OCI-LY7 (cell line): Measurements from ENCODE around the gene THAP4. TPM values are rescaled to one million over a fixed set of nuclear protein-coding genes. Genes with fewer than 3 reads are reported as not detected.

Experiments
- BruUV-seq: library from RNA; stranded (reverse); fragments of 400-500 nt; replicated peaks from 2 replicates; lab custom pipeline; 2021; lab: Mats Ljungman, UMichigan
- CTCF ChIA-PET: fragments of 300-600 bp; sonication (Branson Sonifier 250); formaldehyde crosslinking; loops from one replicate; lab custom pipeline; 2022; ENCODE audit warnings: antibody characterized with exemption; ENCODE audit not compliant: unreplicated experiment; lab: Charles Lee
- POLR2A ChIA-PET: fragments of 300-600 bp; sonication (Branson Sonifier 250); formaldehyde crosslinking; loops from one replicate; lab custom pipeline; 2022; ENCODE audit warnings: antibody characterized with exemption; lab: Charles Lee
- DNase-seq: peaks from one replicate; pipeline ENCODE4 v3.0.0-alpha.2; 2015; ENCODE audit warnings: low spot score
- H2AFZ ChIP-seq: fragments of 200-600 bp; sonication (generic), shearing (Covaris generic); 2 replicates; pipeline ENCODE4 v1.6.1; 2014; ENCODE audit warnings: mild to moderate bottlenecking, antibody characterized with exemption, low read length, moderate library complexity
- H3K27ac ChIP-seq: fragments of 200-600 bp; sonication (generic); 2 replicates; pipeline ENCODE4 v1.5.1; 2014; ENCODE audit warnings: mixed run types, low read depth, mild to moderate bottlenecking, moderate library complexity, low read length, inconsistent platforms; ENCODE audit not compliant: poor library complexity, severe bottlenecking
- H3K36me3 ChIP-seq: fragments of 200-600 bp; sonication (generic); 2 replicates; pipeline ENCODE4 v1.6.1; 2014; ENCODE audit warnings: mild to moderate bottlenecking, antibody characterized with exemption, low read length, moderate library complexity, mixed read lengths; ENCODE audit not compliant: insufficient read depth
- H3K4me1 ChIP-seq: fragments of 200-600 bp; sonication (generic); 2 replicates; pipeline ENCODE4 v1.5.1; 2014; ENCODE audit warnings: mild to moderate bottlenecking, low read length; ENCODE audit not compliant: insufficient read depth, poor library complexity, severe bottlenecking
- H3K4me2 ChIP-seq: fragments of 200-600 bp; sonication (generic); 2 replicates; pipeline ENCODE4 v1.6.1; 2014; ENCODE audit warnings: mild to moderate bottlenecking, low read length
- H3K4me3 ChIP-seq: fragments of 200-600 bp; sonication (generic); 2 replicates; pipeline ENCODE4 v1.5.1; 2014; ENCODE audit warnings: mild to moderate bottlenecking, low read depth, low read length; ENCODE audit not compliant: poor library complexity, severe bottlenecking
- H3K79me2 ChIP-seq: fragments of 200-600 bp; sonication (generic); 2 replicates; pipeline ENCODE4 v1.6.1; 2016; ENCODE audit warnings: low read depth, mild to moderate bottlenecking, low read length, moderate library complexity, mixed read lengths; ENCODE audit not compliant: insufficient read depth
- H3K9me2 ChIP-seq: fragments of 200-600 bp; sonication (generic); 2 replicates; pipeline ENCODE4 v1.6.1; 2016; ENCODE audit warnings: mild to moderate bottlenecking, low read length, mixed read lengths; ENCODE audit not compliant: insufficient read depth
- H3K9me3 ChIP-seq: fragments of 200-600 bp; sonication (generic); 2 replicates; pipeline ENCODE4 v1.6.1; 2014; ENCODE audit warnings: mild to moderate bottlenecking, mixed run types, low read length, mixed read lengths
- H4K20me1 ChIP-seq: fragments of 200-600 bp; sonication (generic); 2 replicates; pipeline ENCODE4 v1.6.1; 2014; ENCODE audit warnings: mild to moderate bottlenecking, antibody characterized with exemption, low read length, moderate library complexity, mixed read lengths; ENCODE audit not compliant: insufficient read depth
- CTCF ChIP-seq: fragments of 200-600 bp; sonication (generic); conservative IDR thresholded peaks from 2 replicates; pipeline ENCODE4 v1.5.1; 2014; ENCODE audit warnings: mild to moderate bottlenecking, antibody characterized with exemption, low read length, moderate library complexity, mixed read lengths
- EZH2phosphoT487 ChIP-seq: fragments of 200-600 bp; sonication (generic); IDR thresholded peaks from 2 replicates; pipeline ENCODE4 v1.6.1; 2018; ENCODE audit warnings: low read depth, borderline replicate concordance, mild to moderate bottlenecking, mixed run types, antibody characterized with exemption, low read length, moderate library complexity, mixed read lengths
- intact Hi-C: fragments of 100-400 bp; cut with micrococcal nuclease; formaldehyde crosslinking; loops from one replicate; pipeline ENCODE4 v1.10.0; 2022; ENCODE audit not compliant: unreplicated experiment
- total RNA-seq, 2 experiments: library from RNA; depleted of rRNA in 1 of 2; stranded (reverse); fragments of >200 nt in 1 of 2; shearing (Covaris generic) in 1 of 2; gene quantifications; 2 replicates each; pipeline ENCODE4 v1.2.3, GENCODE V29; 2014 to 2022

The THAP4 gene
- total RNA-seq, 2 experiments from 2014 or later: 61.6 to 65.6 TPM

- ChIA-PET CTCF (no interaction called here), POLR2A (no interaction called here)
- Histone ChIP-seq H2AFZ (no peak overlapping the region), H3K36me3 (peaks cover 86% of the 10 kb centered on the region), H3K9me3 (no peaks in the 10 kb centered on the region), H4K20me1 (no peaks in the 10 kb centered on the region), H3K4me3 (no peak overlapping the region), H3K4me1 (no peaks in the 10 kb centered on the region), H3K79me2 (no peaks in the 10 kb centered on the region), H3K9me2 (no peaks in the 10 kb centered on the region), H3K27ac (no peak overlapping the region), H3K4me2 (no peak overlapping the region)
- intact Hi-C loops: no loop called here
- no peak for DNase-seq
- TF ChIP-seq EZH2phosphoT487 (no peak), CTCF (no peak)
- BruUV-seq: no TSS peak
Observed at GRCh38 chr2:241656190-241656741, 19.3 kb upstream of the THAP4 start.

DNA sequence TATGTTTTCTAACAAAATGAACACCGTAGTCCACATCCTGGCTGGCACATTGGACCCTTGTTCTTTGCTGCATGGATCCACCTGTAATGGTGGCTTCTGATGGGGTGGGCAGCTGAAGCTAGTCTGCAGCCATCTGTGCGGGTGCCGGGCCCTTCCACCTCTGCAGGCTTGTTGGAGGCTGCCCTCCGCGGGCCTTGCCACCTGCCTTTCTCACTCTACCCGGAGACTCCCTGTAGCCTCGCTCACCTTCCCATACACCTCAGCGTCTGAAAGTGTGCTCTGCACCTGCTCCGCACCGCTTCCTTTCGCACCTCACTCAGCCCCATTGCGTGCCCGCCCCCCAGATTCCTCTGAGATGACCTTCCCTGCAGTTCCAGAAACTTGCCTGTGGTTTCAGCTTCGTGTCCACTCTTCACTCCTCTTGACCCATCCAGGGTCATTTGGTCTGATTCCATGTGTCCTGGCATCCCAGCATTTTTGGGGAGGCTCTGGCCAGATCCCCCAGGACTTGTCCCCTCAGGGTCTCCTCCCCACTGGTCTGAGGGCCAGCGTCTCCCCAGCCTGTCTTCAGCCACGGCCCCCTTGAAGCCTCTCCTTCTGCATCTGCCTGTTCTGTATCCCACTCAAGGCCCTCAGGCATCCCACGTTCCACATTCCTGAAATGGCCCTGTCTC lies 18.7 kb upstream of the THAP4 start:
- Histone ChIP-seq H3K9me2 (no peaks in the 10 kb centered on the region), H3K4me3 (no peak overlapping the region), H3K4me2 (no peak overlapping the region), H3K9me3 (no peaks in the 10 kb centered on the region), H3K36me3 (peaks cover 87% of the 10 kb centered on the region), H2AFZ (no peak overlapping the region), H3K27ac (no peak overlapping the region), H4K20me1 (no peaks in the 10 kb centered on the region), H3K4me1 (no peaks in the 10 kb centered on the region), H3K79me2 (no peaks in the 10 kb centered on the region)
- CTCF ChIA-PET: no interaction called here
- POLR2A ChIA-PET: no interaction called here
- BruUV-seq: no TSS peak
- DNase-seq: no peak
- TF ChIP-seq CTCF (no peak), EZH2phosphoT487 (no peak)
- intact Hi-C loops: no loop called here

- Histone ChIP-seq H3K79me2 (no peaks in the 10 kb centered on the region), H2AFZ (no peak overlapping the region), H4K20me1 (no peaks in the 10 kb centered on the region), H3K36me3 (peaks cover 76% of the 10 kb centered on the region), H3K9me3 (no peaks in the 10 kb centered on the region), H3K4me1 (no peaks in the 10 kb centered on the region), H3K9me2 (no peaks in the 10 kb centered on the region), H3K4me3 (no peak overlapping the region), H3K27ac (no peak overlapping the region), H3K4me2 (no peak overlapping the region)
- DNase-seq: no peak
- CTCF ChIA-PET: no interaction called here
- BruUV-seq: no TSS peak
- POLR2A ChIA-PET: interaction anchor here (0.6 kb wide), 2 partner anchors 14 to 431 kb away, joined by 3 to 11 read pairs; no protein-coding TSS in a partner anchor
- intact Hi-C loops: no loop called here
- no peak for TF ChIP-seq EZH2phosphoT487
- no peak for TF ChIP-seq CTCF
Observed at GRCh38 chr2:241654551-241654950, 17.6 kb upstream of the THAP4 start.
